RKO (cell line): ENCODE measurements around the gene DIP2C.

ENCODE experiments used
- DNase-seq: peaks from one replicate; pipeline ENCODE4 v3.0.0-alpha.2; 2016; ENCODE audit warnings: low spot score

The DIP2C gene

GRCh38 chr10:494149-494542 is 195.3 kb downstream of the DIP2C start:
- DNase-seq, result no peak

- DNase-seq, result no peak
Measured at GRCh38 chr10:493391-494148, 195.9 kb downstream of the DIP2C start.

- DNase-seq, result no peak
Measured at GRCh38 chr10:492836-493235, 196.6 kb downstream of the DIP2C start.

- DNase-seq, result no peak
Measured at GRCh38 chr10:491667-492424, 197.6 kb downstream of the DIP2C start.

- DNase-seq, result no peak
Measured at GRCh38 chr10:490891-491571, 198.4 kb downstream of the DIP2C start.

GRCh38 chr10:490256-490655 is 199.2 kb downstream of the DIP2C start:
- no peak for DNase-seq

- no peak for DNase-seq
Measured at GRCh38 chr10:489330-489729, 200.1 kb downstream of the DIP2C start.

GRCh38 chr10:488933-489215 is 200.6 kb downstream of the DIP2C start:
- DNase-seq, result no peak

- no peak for DNase-seq
Measured at GRCh38 chr10:488081-488932, 201.2 kb downstream of the DIP2C start.

GRCh38 chr10:486666-487322 is 202.7 kb downstream of the DIP2C start:
- DNase-seq, result no peak

- DNase-seq, result no peak
Measured at GRCh38 chr10:486206-486605, 203.3 kb downstream of the DIP2C start.

GRCh38 chr10:485776-486175 is 203.7 kb downstream of the DIP2C start:
- no peak for DNase-seq

- no peak for DNase-seq
Measured at GRCh38 chr10:484925-485661, 204.4 kb downstream of the DIP2C start.

- DNase-seq, result no peak
Measured at GRCh38 chr10:484441-484924, 205.0 kb downstream of the DIP2C start.

GRCh38 chr10:483261-483660 is 206.2 kb downstream of the DIP2C start:
- no peak for DNase-seq

- no peak for DNase-seq
Measured at GRCh38 chr10:482848-483247, 206.6 kb downstream of the DIP2C start.

GRCh38 chr10:482051-482501 is 207.4 kb downstream of the DIP2C start:
- DNase-seq, result no peak

- DNase-seq, result no peak
Measured at GRCh38 chr10:481628-482027, 207.8 kb downstream of the DIP2C start.

GRCh38 chr10:480928-481552 is 208.4 kb downstream of the DIP2C start:
- DNase-seq, result no peak

GRCh38 chr10:480498-480927 is 209.0 kb downstream of the DIP2C start:
- DNase-seq, result no peak
